H9 (cell line): ENCODE data around the gene ITSN1. TPM values are rescaled to one million over a fixed set of nuclear protein-coding genes. Genes with fewer than 3 reads are reported as not detected.

Experiments used
- DNase-seq: peaks from one replicate; pipeline ENCODE4 v3.0.0-alpha.2; 2017
- H2AFZ ChIP-seq: one replicate; pipeline ENCODE4 v1.6.1; 2013; ENCODE audit warnings: mild to moderate bottlenecking, low read length, control low read depth, moderate library complexity
- H2AK5ac ChIP-seq: 2 replicates; pipeline ENCODE4 v1.6.1; 2013; ENCODE audit warnings: low read length, control low read depth, mixed read lengths; ENCODE audit not compliant: insufficient read length
- H2BK120ac ChIP-seq: one replicate; pipeline ENCODE4 v1.6.1; 2013; ENCODE audit warnings: low read depth, mild to moderate bottlenecking, low read length, control low read depth, inconsistent platforms; ENCODE audit not compliant: poor library complexity, severe bottlenecking
- H2BK12ac ChIP-seq: 2 replicates; pipeline ENCODE4 v1.6.1; 2013; ENCODE audit warnings: low read length, control low read depth, mixed read lengths, low read depth; ENCODE audit not compliant: insufficient read length
- H2BK15ac ChIP-seq: 2 replicates; pipeline ENCODE4 v1.6.1; 2013; ENCODE audit warnings: low read depth, low read length, control low read depth
- H2BK20ac ChIP-seq: one replicate; pipeline ENCODE4 v1.6.1; 2013; ENCODE audit warnings: low read depth, mild to moderate bottlenecking, low read length, control low read depth, inconsistent platforms; ENCODE audit not compliant: poor library complexity, severe bottlenecking
- H2BK5ac ChIP-seq: 2 replicates; pipeline ENCODE4 v1.6.1; 2013; ENCODE audit warnings: low read length, control low read depth, mixed read lengths; ENCODE audit not compliant: insufficient read length
- H3K14ac ChIP-seq: 2 replicates; pipeline ENCODE4 v1.6.1; 2013; ENCODE audit warnings: low read length, control low read depth; ENCODE audit not compliant: insufficient read depth
- H3K18ac ChIP-seq: 2 replicates; pipeline ENCODE4 v1.6.1; 2013; ENCODE audit warnings: low read depth, mild to moderate bottlenecking, mixed read lengths, low read length, control low read depth; ENCODE audit not compliant: insufficient read length
- H3K23ac ChIP-seq: 2 replicates; pipeline ENCODE4 v1.6.1; 2013; ENCODE audit warnings: low read length, control low read depth, mixed read lengths, low read depth; ENCODE audit not compliant: insufficient read length
- H3K23me2 ChIP-seq: 2 replicates; pipeline ENCODE4 v1.6.1; 2013; ENCODE audit warnings: low read depth, mild to moderate bottlenecking, mixed read lengths, low read length, control low read depth; ENCODE audit not compliant: insufficient read length, poor library complexity, severe bottlenecking
- H3K27ac ChIP-seq: 2 replicates; pipeline ENCODE4 v1.5.1; 2013; ENCODE audit warnings: low read length, control low read depth, mixed read lengths, low read depth; ENCODE audit not compliant: insufficient read length
- H3K27me3 ChIP-seq: 2 replicates; pipeline ENCODE4 v1.6.1; 2013; ENCODE audit warnings: low read length, control low read depth, inconsistent platforms; ENCODE audit not compliant: insufficient read depth
- H3K4ac ChIP-seq: 2 replicates; pipeline ENCODE4 v1.6.1; 2013; ENCODE audit warnings: low read depth, mild to moderate bottlenecking, control low read depth, inconsistent platforms, low read length, moderate library complexity
- H3K4me1 ChIP-seq: 2 replicates; pipeline ENCODE4 v1.6.1; 2013; ENCODE audit warnings: low read length, control low read depth, inconsistent platforms; ENCODE audit not compliant: insufficient read depth
- H3K4me2 ChIP-seq: 2 replicates; pipeline ENCODE4 v1.6.1; 2013; ENCODE audit warnings: low read length, control low read depth, mixed read lengths; ENCODE audit not compliant: insufficient read length, insufficient read depth
- H3K56ac ChIP-seq: 2 replicates; pipeline ENCODE4 v1.6.1; 2013; ENCODE audit warnings: low read depth, mild to moderate bottlenecking, mixed read lengths, low read length, control low read depth; ENCODE audit not compliant: insufficient read length
- H3K79me1 ChIP-seq: 2 replicates; pipeline ENCODE4 v1.6.1; 2013; ENCODE audit warnings: low read depth, mild to moderate bottlenecking, moderate library complexity, low read length, control low read depth, inconsistent platforms; ENCODE audit not compliant: insufficient read depth, poor library complexity, severe bottlenecking
- H3K79me2 ChIP-seq: 2 replicates; pipeline ENCODE4 v1.6.1; 2013; ENCODE audit warnings: low read length, control low read depth, inconsistent platforms; ENCODE audit not compliant: insufficient read depth
- H3K9ac ChIP-seq: 2 replicates; pipeline ENCODE4 v1.6.1; 2013; ENCODE audit warnings: low read length, control low read depth, mixed read lengths; ENCODE audit not compliant: insufficient read length; ENCODE audit errors: extremely low read depth
- H3K9me3 ChIP-seq: one replicate; pipeline ENCODE4 v1.6.1; 2013; ENCODE audit warnings: low read depth, low read length, inconsistent platforms; ENCODE audit not compliant: control insufficient read depth
- H3T11ph ChIP-seq: one replicate; pipeline ENCODE4 v1.6.1; 2013; ENCODE audit warnings: mild to moderate bottlenecking, low read length, control low read depth, inconsistent platforms
- H4K20me1 ChIP-seq: one replicate; pipeline ENCODE4 v1.6.1; 2013; ENCODE audit not compliant: control insufficient read depth, insufficient read length, insufficient read depth
- H4K5ac ChIP-seq: 2 replicates; pipeline ENCODE4 v1.6.1; 2013; ENCODE audit warnings: low read depth, mild to moderate bottlenecking, mixed read lengths, low read length, control low read depth; ENCODE audit not compliant: insufficient read length
- H4K8ac ChIP-seq: replicated peaks from 2 replicates; pipeline ENCODE4 v1.6.1; 2013; ENCODE audit warnings: low read length, control low read depth, mixed read lengths, low read depth; ENCODE audit not compliant: insufficient read length
- H4K91ac ChIP-seq: 2 replicates; pipeline ENCODE4 v1.6.1; 2013; ENCODE audit warnings: low read depth, mild to moderate bottlenecking, moderate library complexity, mixed read lengths, low read length, control low read depth; ENCODE audit not compliant: insufficient read length
- H3K27ac Mint-ChIP-seq, 3 experiments: 2 replicates in 2 of 3; 3 replicates in 1 of 3; pipeline ENCODE4 v1.8.0; 2020 to 2021; ENCODE audit warnings: mixed read lengths in 3 of 3, mild to moderate bottlenecking in 1 of 3, moderate library complexity in 1 of 3
- H3K27me3 Mint-ChIP-seq: 2 replicates; pipeline ENCODE4 v1.8.0; 2021; ENCODE audit warnings: low read depth, mild to moderate bottlenecking, moderate library complexity, mixed read lengths
- H3K36me3 Mint-ChIP-seq, 3 experiments: 2 replicates in 2 of 3; 3 replicates in 1 of 3; pipeline ENCODE4 v1.8.0; 2020 to 2021; ENCODE audit warnings: low read depth in 3 of 3, mixed read lengths in 3 of 3; ENCODE audit not compliant: insufficient read depth in 1 of 3
- H3K4me1 Mint-ChIP-seq, 2 experiments: 2 replicates each; pipeline ENCODE4 v1.8.0; 2020; ENCODE audit warnings: mixed read lengths in 2 of 2
- H3K4me3 Mint-ChIP-seq, 2 experiments: 2 replicates in 1 of 2; 3 replicates in 1 of 2; pipeline ENCODE4 v1.8.0; 2020 to 2021; ENCODE audit warnings: mild to moderate bottlenecking in 2 of 2, mixed read lengths in 2 of 2, moderate library complexity in 1 of 2
- H3K9me3 Mint-ChIP-seq, 2 experiments: 2 replicates in 1 of 2; 3 replicates in 1 of 2; pipeline ENCODE4 v1.8.0; 2020; ENCODE audit warnings: mild to moderate bottlenecking in 2 of 2, mixed read lengths in 2 of 2, moderate library complexity in 1 of 2
- CTCF ChIP-seq: fragments of 200-600 bp; sonication (generic); conservative IDR thresholded peaks from 3 replicates; pipeline ENCODE4 v1.8.0; 2021; ENCODE audit warnings: antibody characterized with exemption, mild to moderate bottlenecking
- WGBS: extraction: QIAGEN DNeasy Blood & Tissue Kit; methylation state at CpG from one replicate; pipeline ENCODE4 v1.1.7; 2013; ENCODE audit warnings: missing lambda C conversion rate, low lambda C conversion rate, mixed read lengths; ENCODE audit not compliant: insufficient read length; ENCODE audit errors: extremely low coverage; 5-methylcytosine and 5-hydroxymethylcytosine counted together
- total RNA-seq: library from RNA; stranded (reverse); gene quantifications from 2 replicates; pipeline ENCODE4 v1.2.1, GENCODE V29; 2021

The ITSN1 gene
- total RNA-seq, 1 experiment from 2014 or later = 94.2 TPM

GRCh38 chr21:33924079-33924765 is 281.9 kb downstream of the ITSN1 start:
- Histone ChIP-seq H3K23me2 (no peaks in the 10 kb centered on the region), H2BK120ac (no peak overlapping the region), H3K79me1 (no peaks in the 10 kb centered on the region), H3T11ph (no peak overlapping the region), H3K9ac (no peak overlapping the region), H3K4me2 (no peak overlapping the region), H3K27me3 (no peaks in the 10 kb centered on the region), H2BK20ac (no peak overlapping the region), H3K4me1 (no peaks in the 10 kb centered on the region), H3K14ac (no peak overlapping the region), H4K8ac (no peak overlapping the region), H3K79me2 (no peaks in the 10 kb centered on the region), H3K23ac (no peak overlapping the region), H2BK15ac (no peak overlapping the region), H4K20me1 (no peaks in the 10 kb centered on the region), H3K18ac (no peak overlapping the region), H3K4ac (no peak overlapping the region), H3K56ac (no peak overlapping the region), H4K5ac (no peak overlapping the region), H3K27ac (no peak overlapping the region), H3K9me3 (no peaks in the 10 kb centered on the region), H2AK5ac (no peak overlapping the region), H4K91ac (no peak overlapping the region), H2BK12ac (no peak overlapping the region), H2BK5ac (no peak overlapping the region), H2AFZ (no peak overlapping the region)
- peaks cover 0 to 5% of the 10 kb centered on the region in 2 experiments; a peak in 4 of 5 replicates for H3K9me3 Mint-ChIP-seq
- H3K27me3 Mint-ChIP-seq = peaks cover 5% of the 10 kb centered on the region; the same call in 1 of the 2 replicates
- no peaks in the 10 kb centered on the region; a peak in 1 of 7 replicates for H3K36me3 Mint-ChIP-seq
- peak overlapping the region in 1 of 3 experiments; percentile 17; a peak in 1 of 7 replicates for H3K27ac Mint-ChIP-seq
- no peak overlapping the region for H3K4me3 Mint-ChIP-seq
- peak; percentile 86 for DNase-seq
- no peaks in the 10 kb centered on the region for H3K4me1 Mint-ChIP-seq
- no CpG with 5 or more reads among the region's 13 CpGs for WGBS
- peak; percentile 96 for TF ChIP-seq CTCF
